HG03108 (cell line): ENCODE results near the gene USP24.
"Not testable (repeated sequence)": the region's sequence is repeated elsewhere in the genome, so short reads cannot be mapped to it uniquely, and the experiment has no call there.

Experiments used
- ATAC-seq: cut with Tn5 transposase; IDR thresholded peaks from one replicate; pipeline ENCODE4 v1.9.1; 2021; ENCODE audit warnings: moderate library complexity; ENCODE audit not compliant: unreplicated experiment

USP24 gene

GRCh38 chr1:55200667-55201066 lies 14.5 kb downstream of the USP24 start:
- ATAC-seq: no peak

GRCh38 chr1:55199735-55200134 lies 15.4 kb downstream of the USP24 start:
- not testable (repeated sequence) for ATAC-seq

- no peak for ATAC-seq
Measured at GRCh38 chr1:55198044-55198443, 17.1 kb downstream of the USP24 start.

- no peak for ATAC-seq
Measured at GRCh38 chr1:55197099-55197498, 18.1 kb downstream of the USP24 start.

- ATAC-seq: no peak
Measured at GRCh38 chr1:55196433-55197035, 18.6 kb downstream of the USP24 start.

GRCh38 chr1:55195521-55196233 lies 19.5 kb downstream of the USP24 start:
- ATAC-seq: no peak

GRCh38 chr1:55194851-55195250 lies 20.3 kb downstream of the USP24 start:
- no peak for ATAC-seq

- ATAC-seq: no peak
Measured at GRCh38 chr1:55192093-55192492, 23.1 kb downstream of the USP24 start.

GRCh38 chr1:55191219-55191952 lies 23.8 kb downstream of the USP24 start:
- ATAC-seq: not testable (repeated sequence)

- no peak for ATAC-seq
Measured at GRCh38 chr1:55190109-55190508, 25.1 kb downstream of the USP24 start.

GRCh38 chr1:55188909-55189308 lies 26.3 kb downstream of the USP24 start:
- ATAC-seq: no peak

GRCh38 chr1:55185832-55186231 lies 29.3 kb downstream of the USP24 start:
- ATAC-seq: no peak

- no peak for ATAC-seq
Measured at GRCh38 chr1:55184859-55185258, 30.3 kb downstream of the USP24 start.

GRCh38 chr1:55181666-55182065 lies 33.5 kb downstream of the USP24 start:
- ATAC-seq: no peak

GRCh38 chr1:55180075-55180670 lies 35.0 kb downstream of the USP24 start:
- ATAC-seq: no peak

GRCh38 chr1:55179177-55179835 lies 35.9 kb downstream of the USP24 start:
- no peak for ATAC-seq

GRCh38 chr1:55172687-55173086 lies 42.5 kb downstream of the USP24 start:
- no peak for ATAC-seq

GRCh38 chr1:55172272-55172671 lies 42.9 kb downstream of the USP24 start:
- no peak for ATAC-seq

GRCh38 chr1:55171694-55172093 lies 43.5 kb downstream of the USP24 start:
- no peak for ATAC-seq

- no peak for ATAC-seq
Measured at GRCh38 chr1:55170426-55170825, 44.7 kb downstream of the USP24 start.

- ATAC-seq: no peak
Measured at GRCh38 chr1:55169126-55169525, 46.0 kb downstream of the USP24 start.
